Vagina (tissue), 2 donors: Measurements from ENCODE around the gene FCRLB.

ENCODE experiments used
- CTCF ChIP-seq, 3 experiments: fragments of 450-650 bp in 2 of 3; fragments of 200-600 bp in 1 of 3; sonication (generic) in 1 of 3; IDR thresholded peaks; one replicate each; pipeline ENCODE4 v1.5.1; 2017 to 2019; ENCODE audit warnings: antibody characterized with exemption in 3 of 3, mild to moderate bottlenecking in 2 of 3, moderate library complexity in 2 of 3
- POLR2AphosphoS5 ChIP-seq, 2 donors: sonication (generic); formaldehyde crosslinking; IDR thresholded peaks; one replicate each; pipeline ENCODE4 v1.9.0; 2017; ENCODE audit warnings: antibody characterized with exemption in 2 of 2, mild to moderate bottlenecking in 2 of 2, low read depth in 1 of 2; ENCODE audit not compliant: insufficient read depth in 1 of 2

DNA sequence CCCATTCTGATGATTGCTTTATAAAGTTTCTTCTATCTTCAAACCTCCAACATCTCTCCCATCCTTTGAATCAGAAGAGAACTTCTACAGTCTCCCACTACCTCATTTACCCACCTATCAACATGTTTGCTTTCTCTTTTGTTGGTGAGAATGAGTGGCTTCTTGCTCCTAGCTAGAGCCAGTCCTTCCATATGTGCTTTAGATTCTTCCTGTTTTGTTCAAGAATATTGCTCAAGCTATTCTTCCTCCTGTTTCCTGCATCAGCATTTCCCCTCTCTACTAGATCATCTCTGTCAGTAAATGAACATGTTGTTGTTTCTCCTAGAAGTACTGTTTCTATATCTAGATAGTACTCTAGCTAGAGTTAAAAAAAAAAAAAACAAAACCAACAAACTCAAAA, 51.1 kb downstream of the FCRLB start:
- no peak for TF ChIP-seq CTCF (IDR thresholded peaks at IDR 0.05)
- TF ChIP-seq POLR2AphosphoS5 (IDR thresholded peaks at IDR 0.05; ENCODE audit: insufficient read depth in 1 of 2, low read depth in 1 of 2) = no peak
